ENCODE results near the gene CTNNA3. TPM values are rescaled to one million over a fixed set of nuclear protein-coding genes. Genes with fewer than 3 reads are reported as not detected.

CTNNA3 gene
- total and polyA plus RNA-seq, 2 of the 4 experiments (the other 2 are of a cell fraction), result 0.19 to 0.90 TPM

DNA sequence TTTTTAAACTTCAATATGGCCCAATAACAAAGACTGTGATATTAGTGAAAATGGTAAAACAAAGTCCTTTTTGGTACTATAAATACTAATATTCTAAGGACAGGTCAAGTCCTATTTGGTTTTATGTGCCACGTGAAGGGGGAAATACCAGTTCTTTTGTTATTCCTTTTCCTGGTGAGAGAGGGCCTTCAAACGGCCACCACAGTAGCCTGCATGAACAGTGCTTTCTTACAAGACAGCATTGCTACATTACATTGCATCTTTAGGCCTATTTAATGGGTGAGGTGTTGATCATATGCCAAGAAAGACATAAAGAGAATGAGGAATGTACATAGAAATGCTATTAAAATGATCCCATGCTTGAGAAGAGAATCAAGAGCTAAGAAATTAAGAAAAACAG, 555.4 kb downstream of the CTNNA3 start:
- Histone ChIP-seq H2BK120ac (ENCODE audit: low read depth, low read length) (no peak overlapping the region), H3K36me3 (ENCODE audit: control insufficient read depth, insufficient read depth, low read length) (no peaks in the 10 kb centered on the region), H3K14ac (replicated peaks; ENCODE audit: low read depth, low read length) (no peak overlapping the region), H3K4me3 (ENCODE audit: insufficient read depth, low read depth, low read length) (no peak overlapping the region), H2BK20ac (ENCODE audit: low read depth, low read length) (no peak overlapping the region), H2BK5ac (ENCODE audit: low read depth, low read length, poor library complexity, severe bottlenecking) (no peak overlapping the region), H3K79me1 (ENCODE audit: low read depth in 1 of 2, low read length in 2 of 2) (no peaks in the 10 kb centered on the region), H3K56ac (ENCODE audit: extremely low read depth, insufficient read depth, low read length) (no peak overlapping the region), H3K9me1 (ENCODE audit: insufficient read depth, low read length) (no peaks in the 10 kb centered on the region), H3K27me3 (ENCODE audit: control insufficient read depth, insufficient read depth, low read length) (no peaks in the 10 kb centered on the region), H2AK5ac (ENCODE audit: low read depth, low read length) (no peak overlapping the region), H3K4me2 (ENCODE audit: low read depth, low read length) (no peak overlapping the region), H3K9ac (ENCODE audit: low read depth, low read length) (no peak overlapping the region), H4K91ac (ENCODE audit: insufficient read depth, low read depth, low read length) (no peak overlapping the region), H4K8ac (ENCODE audit: low read depth in 2 of 2, low read length in 2 of 2) (no peak overlapping the region), H2BK15ac (ENCODE audit: low read depth, low read length) (no peak overlapping the region), H2AFZ (replicated peaks; ENCODE audit: low read length, poor library complexity) (no peak overlapping the region), H3K4ac (ENCODE audit: low read depth, low read length) (no peak overlapping the region), H3K27ac (ENCODE audit: insufficient read depth, low read length) (no peak overlapping the region), H3K23ac (ENCODE audit: low read depth, low read length) (no peak overlapping the region), H4K20me1 (ENCODE audit: insufficient read depth, low read length) (no peaks in the 10 kb centered on the region), H2AK9ac (replicated peaks; ENCODE audit: low read depth, low read length, poor library complexity) (no peak overlapping the region), H3K9me3 (ENCODE audit: control insufficient read depth, insufficient read depth, low read length) (no peaks in the 10 kb centered on the region), H3K18ac (ENCODE audit: low read depth, low read length) (no peak overlapping the region), H3K4me1 (ENCODE audit: control insufficient read depth, insufficient read depth, low read length) (no peaks in the 10 kb centered on the region), H4K5ac (ENCODE audit: low read depth, low read length) (no peak overlapping the region)
- in situ Hi-C loops (cut with MboI; ENCODE audit: low sequenced_read_pairs) (no loop called here), dilution Hi-C loops (cut with HindIII; ENCODE audit: low sequenced_read_pairs, unreplicated experiment) (no loop called here), intact Hi-C loops (cut with micrococcal nuclease) (no loop called here)
- DNase-seq, result no peak
- ChIA-PET POLR2A (ENCODE audit: unreplicated experiment) (no interaction called here), CTCF (no interaction called here)
- no peak for ATAC-seq (ENCODE audit: low read depth)
- BruUV-seq (replicated peaks), result no TSS peak
- TF ChIP-seq CTCF (conservative IDR thresholded peaks at IDR 0.05; ENCODE audit: low read depth, low read length) (no peak), BHLHE40 (IDR thresholded peaks at IDR 0.05; ENCODE audit: low read depth, low read length) (no peak), RCOR1 (IDR thresholded peaks at IDR 0.05; ENCODE audit: insufficient replicate concordance, low read length) (no peak)
- no CpG with 5 or more reads among the region's 2 CpGs for WGBS, 2 experiments (ENCODE audit: extremely low coverage in 2 of 2, insufficient read length in 1 of 2)
